Measurements from ENCODE around the gene MAOA. TPM values are rescaled to one million over a fixed set of nuclear protein-coding genes. Genes with fewer than 3 reads are reported as not detected.

Gene MAOA
- total and polyA plus RNA-seq, 2 of the 13 experiments (the other 11 are each of a cell fraction or from before 2014, with no cell fraction given), result 13.4 to 14.7 TPM

DNA sequence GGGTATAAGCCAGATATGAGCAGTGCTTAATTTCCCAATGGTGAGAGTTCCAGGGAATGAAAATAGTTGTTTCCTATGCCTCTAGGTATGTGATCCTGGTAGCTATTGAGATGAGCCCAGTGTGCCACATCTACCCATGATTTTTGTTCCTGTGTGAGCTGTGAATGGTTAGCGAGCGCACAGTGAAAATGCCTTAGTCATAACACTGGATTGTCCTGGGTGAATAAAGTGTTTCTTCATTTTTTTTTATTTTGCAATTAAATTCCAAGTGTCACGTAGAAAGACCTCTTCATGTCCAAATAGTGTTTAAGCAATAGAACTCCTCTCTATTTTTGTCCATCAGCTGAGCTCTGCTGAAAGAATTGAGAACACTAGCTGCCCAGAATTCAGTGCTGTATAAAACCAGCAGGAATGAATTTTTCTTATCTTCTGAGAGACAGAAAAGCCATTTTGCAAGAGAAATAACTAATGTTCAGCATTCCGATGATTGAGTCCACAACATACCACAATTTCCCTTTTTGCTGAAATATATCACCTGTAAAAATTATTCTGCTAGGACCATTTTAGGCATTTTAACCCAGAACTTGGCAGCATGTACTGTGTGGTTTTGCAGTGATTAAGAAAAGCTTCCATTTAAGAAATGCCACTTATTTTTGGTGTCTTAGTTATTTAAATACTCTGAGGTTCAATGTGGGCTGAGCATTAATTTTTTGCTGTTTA lies 5.6 kb downstream of the MAOA start:
- H3K4me3 ChIP-seq (replicated peaks in 1 of 3; ENCODE audit: insufficient read depth in 1 of 3, low read depth in 2 of 3, low read length in 3 of 3), result no peak overlapping the region
- 95% methylated on average over 4 of the region's 4 CpGs for WGBS (ENCODE audit: low lambda C conversion rate)
- no peak for FAIRE-seq
- no peak overlapping the region for H2AFZ ChIP-seq (ENCODE audit: low read length)
- ChIA-PET POLR2A (no interaction called here), CTCF (ENCODE audit: low intra/inter-chr PET ratio, low total read pairs) (no interaction called here)
- H3K4me1 ChIP-seq (ENCODE audit: insufficient read depth, low read length), result peaks cover 23% of the 10 kb centered on the region
- in situ Hi-C loops (cut with HindIII; ENCODE audit: extremely low pct_ligation_motif_present, low pct_unique_long_range_greater_than_20kb), result no loop called here
- intact Hi-C loops (cut with micrococcal nuclease; ENCODE audit: unreplicated experiment), result no loop called here
- no peak for ATAC-seq
- DNase-seq (ENCODE audit: low spot score), result no peak
- H3K9ac ChIP-seq (ENCODE audit: insufficient read depth, low read depth, low read length), result no peak overlapping the region
- BruUV-seq (replicated peaks), result no TSS peak
- no peak overlapping the region for H3K4me2 ChIP-seq (ENCODE audit: low read depth, low read length)
- TF ChIP-seq ONECUT2 (CRISPR knock-in tag; IDR thresholded peaks at IDR 0.05) (no peak), SP1 (IDR thresholded peaks at IDR 0.05) (no peak), SP1 (CRISPR knock-in tag; IDR thresholded peaks at IDR 0.05) (no peak), MLLT10 (CRISPR knock-in tag; IDR thresholded peaks at IDR 0.05) (no peak), KMT2B (CRISPR knock-in tag; IDR thresholded peaks at IDR 0.05) (no peak), PHF8 (CRISPR knock-in tag; IDR thresholded peaks at IDR 0.05) (no peak), MZF1 (CRISPR knock-in tag; IDR thresholded peaks at IDR 0.05; ENCODE audit: borderline replicate concordance) (no peak), EEA1 (CRISPR knock-in tag; IDR thresholded peaks at IDR 0.05; ENCODE audit: borderline replicate concordance) (no peak)
- TF ChIP-seq, protein P1, sequence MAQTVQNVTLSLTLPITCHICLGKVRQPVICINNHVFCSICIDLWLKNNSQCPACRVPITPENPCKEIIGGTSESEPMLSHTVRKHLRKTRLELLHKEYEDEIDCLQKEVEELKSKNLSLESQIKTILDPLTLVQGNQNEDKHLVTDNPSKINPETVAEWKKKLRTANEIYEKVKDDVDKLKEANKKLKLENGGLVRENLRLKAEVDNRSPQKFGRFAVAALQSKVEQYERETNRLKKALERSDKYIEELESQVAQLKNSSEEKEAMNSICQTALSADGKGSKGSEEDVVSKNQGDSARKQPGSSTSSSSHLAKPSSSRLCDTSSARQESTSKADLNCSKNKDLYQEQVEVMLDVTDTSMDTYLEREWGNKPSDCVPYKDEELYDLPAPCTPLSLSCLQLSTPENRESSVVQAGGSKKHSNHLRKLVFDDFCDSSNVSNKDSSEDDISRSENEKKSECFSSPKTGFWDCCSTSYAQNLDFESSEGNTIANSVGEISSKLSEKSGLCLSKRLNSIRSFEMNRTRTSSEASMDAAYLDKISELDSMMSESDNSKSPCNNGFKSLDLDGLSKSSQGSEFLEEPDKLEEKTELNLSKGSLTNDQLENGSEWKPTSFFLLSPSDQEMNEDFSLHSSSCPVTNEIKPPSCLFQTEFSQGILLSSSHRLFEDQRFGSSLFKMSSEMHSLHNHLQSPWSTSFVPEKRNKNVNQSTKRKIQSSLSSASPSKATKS (CRISPR knock-in tag; IDR thresholded peaks at IDR 0.05), result no peak
- peaks cover 4% of the 10 kb centered on the region for H3K79me2 ChIP-seq (ENCODE audit: insufficient read depth, low read length)
- H3K27ac ChIP-seq (ENCODE audit: extremely low read length, insufficient read depth, low read length), result no peak overlapping the region
- no peaks in the 10 kb centered on the region for H4K20me1 ChIP-seq (ENCODE audit: insufficient read depth, low read length)
- no peaks in the 10 kb centered on the region for H3K27me3 ChIP-seq (ENCODE audit: control insufficient read depth in 1 of 2, insufficient read depth in 2 of 2, low read length in 2 of 2)
- H3K9me3 ChIP-seq (ENCODE audit: low read length), result no peaks in the 10 kb centered on the region
- H3K36me3 ChIP-seq (replicated peaks in 1 of 2; ENCODE audit: control insufficient read depth in 1 of 2, insufficient read depth in 2 of 2, low read length in 2 of 2), result no peaks in the 10 kb centered on the region
